Measurements from ENCODE around the gene ANKRD6.

DNA sequence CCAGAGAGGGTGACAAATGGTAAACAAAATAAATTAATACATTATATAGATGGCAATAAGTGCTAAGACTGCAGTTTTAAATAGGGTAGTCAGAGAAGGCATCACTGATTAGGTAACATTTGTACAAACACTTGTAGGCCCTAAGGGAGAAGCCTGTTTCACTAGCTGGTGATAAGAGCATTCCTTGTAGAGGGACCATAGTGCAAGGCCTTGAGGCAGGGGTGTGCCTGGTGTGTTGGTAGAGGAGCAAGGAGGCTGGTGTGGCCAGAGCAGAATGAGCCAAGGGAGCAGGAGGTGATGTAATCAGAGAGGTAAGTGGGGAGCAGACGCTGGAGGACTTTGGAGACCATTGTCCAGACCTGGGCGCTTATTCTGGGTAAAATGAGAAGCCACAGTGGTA lies 70.7 kb downstream of the ANKRD6 start:
- TF ChIP-seq, protein P1, sequence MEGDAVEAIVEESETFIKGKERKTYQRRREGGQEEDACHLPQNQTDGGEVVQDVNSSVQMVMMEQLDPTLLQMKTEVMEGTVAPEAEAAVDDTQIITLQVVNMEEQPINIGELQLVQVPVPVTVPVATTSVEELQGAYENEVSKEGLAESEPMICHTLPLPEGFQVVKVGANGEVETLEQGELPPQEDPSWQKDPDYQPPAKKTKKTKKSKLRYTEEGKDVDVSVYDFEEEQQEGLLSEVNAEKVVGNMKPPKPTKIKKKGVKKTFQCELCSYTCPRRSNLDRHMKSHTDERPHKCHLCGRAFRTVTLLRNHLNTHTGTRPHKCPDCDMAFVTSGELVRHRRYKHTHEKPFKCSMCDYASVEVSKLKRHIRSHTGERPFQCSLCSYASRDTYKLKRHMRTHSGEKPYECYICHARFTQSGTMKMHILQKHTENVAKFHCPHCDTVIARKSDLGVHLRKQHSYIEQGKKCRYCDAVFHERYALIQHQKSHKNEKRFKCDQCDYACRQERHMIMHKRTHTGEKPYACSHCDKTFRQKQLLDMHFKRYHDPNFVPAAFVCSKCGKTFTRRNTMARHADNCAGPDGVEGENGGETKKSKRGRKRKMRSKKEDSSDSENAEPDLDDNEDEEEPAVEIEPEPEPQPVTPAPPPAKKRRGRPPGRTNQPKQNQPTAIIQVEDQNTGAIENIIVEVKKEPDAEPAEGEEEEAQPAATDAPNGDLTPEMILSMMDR (IDR thresholded peaks at IDR 0.05), result no peak
- TF ChIP-seq POLR2A (IDR thresholded peaks at IDR 0.05), result no peak
- no peak for TF ChIP-seq POLR2AphosphoS5 (IDR thresholded peaks at IDR 0.05)
- TF ChIP-seq EP300 (IDR thresholded peaks at IDR 0.05; ENCODE audit: low read depth), result no peak
